Common myeloid progenitor, CD34-positive (primary cell): ENCODE results near the gene PUM1. TPM values are rescaled to one million over a fixed set of nuclear protein-coding genes. Genes with fewer than 3 reads are reported as not detected.

Experiments used
- CTCF ChIA-PET: fragments of 350-600 bp; sonication (Branson Sonifier 250); formaldehyde crosslinking; loops from one replicate; lab custom pipeline; 2021; ENCODE audit warnings: antibody characterized with exemption; lab: Charles Lee
- POLR2A ChIA-PET: fragments of 350-600 bp; sonication (Branson Sonifier 250); formaldehyde crosslinking; loops from one replicate; lab custom pipeline; 2021; ENCODE audit warnings: antibody characterized with exemption; lab: Charles Lee
- DNase-seq, 3 donors: peaks; one replicate each; pipeline versions ENCODE4 v3.0.0 to v3.0.0-alpha.2; 2013
- H3K27ac ChIP-seq, 2 experiments: 1 replicate in 1 of 2; 2 replicates in 1 of 2; pipeline ENCODE4 v1.7.0; 2013; ENCODE audit warnings: inconsistent platforms in 2 of 2, low read length in 2 of 2, mild to moderate bottlenecking in 2 of 2, low read depth in 1 of 2, moderate library complexity in 1 of 2; ENCODE audit not compliant: severe bottlenecking in 2 of 2, insufficient read depth in 1 of 2, poor library complexity in 1 of 2
- H3K27me3 ChIP-seq, 5 experiments: replicated peaks in 2 of 5; 1 replicate in 3 of 5; 2 replicates in 2 of 5; pipeline versions ENCODE4 v1.6.1 to v1.7.0; 2013; ENCODE audit warnings: low read length in 4 of 5, mild to moderate bottlenecking in 2 of 5, moderate library complexity in 2 of 5, inconsistent platforms in 1 of 5; ENCODE audit not compliant: insufficient read depth in 5 of 5, control insufficient read depth in 4 of 5
- H3K36me3 ChIP-seq, 4 experiments: 1 replicate in 2 of 4; 2 replicates in 2 of 4; pipeline versions ENCODE4 v1.6.1 to v1.7.0; 2013; ENCODE audit warnings: low read length in 3 of 4, control low read depth in 1 of 4, mild to moderate bottlenecking in 1 of 4; ENCODE audit not compliant: control insufficient read depth in 4 of 4, insufficient read depth in 4 of 4
- H3K4me1 ChIP-seq, 4 experiments: 1 replicate in 3 of 4; 2 replicates in 1 of 4; pipeline versions ENCODE4 v1.6.1 to v1.7.1; 2013; ENCODE audit warnings: low read length in 3 of 4, mild to moderate bottlenecking in 3 of 4, control low read depth in 1 of 4, inconsistent platforms in 1 of 4, moderate library complexity in 1 of 4; ENCODE audit not compliant: control insufficient read depth in 4 of 4, insufficient read depth in 4 of 4; ENCODE audit errors: control extremely low read depth in 1 of 4
- H3K4me3 ChIP-seq, 7 experiments: 1 replicate in 4 of 7; 2 replicates in 3 of 7; pipeline versions ENCODE4 v1.5.1 to v1.7.0; 2013; ENCODE audit warnings: mild to moderate bottlenecking in 7 of 7, low read length in 6 of 7, moderate library complexity in 6 of 7, inconsistent platforms in 2 of 7, low read depth in 2 of 7, control low read depth in 1 of 7; ENCODE audit not compliant: insufficient read depth in 4 of 7, control insufficient read depth in 1 of 7; ENCODE audit errors: extremely low read depth in 1 of 7
- H3K9me3 ChIP-seq, 5 experiments: 1 replicate in 4 of 5; 2 replicates in 1 of 5; pipeline versions ENCODE4 v1.6.1 to v1.7.1; 2013; ENCODE audit warnings: low read length in 4 of 5, mild to moderate bottlenecking in 2 of 5, inconsistent platforms in 1 of 5, low read depth in 1 of 5, moderate library complexity in 1 of 5; ENCODE audit not compliant: control insufficient read depth in 4 of 5, insufficient read depth in 2 of 5; ENCODE audit errors: control extremely low read depth in 1 of 5
- WGBS: methylation state at CpG from one replicate; pipeline ENCODE4 v1.1.5; 2013; ENCODE audit not compliant: insufficient coverage; 5-methylcytosine and 5-hydroxymethylcytosine counted together
- polyA plus RNA-seq: library from polyadenylated mRNA; unstranded; fragments of 120-200 nt; gene quantifications from one replicate; pipeline ENCODE4 v1.2.1, GENCODE V29; 2013

Gene PUM1, protein sequence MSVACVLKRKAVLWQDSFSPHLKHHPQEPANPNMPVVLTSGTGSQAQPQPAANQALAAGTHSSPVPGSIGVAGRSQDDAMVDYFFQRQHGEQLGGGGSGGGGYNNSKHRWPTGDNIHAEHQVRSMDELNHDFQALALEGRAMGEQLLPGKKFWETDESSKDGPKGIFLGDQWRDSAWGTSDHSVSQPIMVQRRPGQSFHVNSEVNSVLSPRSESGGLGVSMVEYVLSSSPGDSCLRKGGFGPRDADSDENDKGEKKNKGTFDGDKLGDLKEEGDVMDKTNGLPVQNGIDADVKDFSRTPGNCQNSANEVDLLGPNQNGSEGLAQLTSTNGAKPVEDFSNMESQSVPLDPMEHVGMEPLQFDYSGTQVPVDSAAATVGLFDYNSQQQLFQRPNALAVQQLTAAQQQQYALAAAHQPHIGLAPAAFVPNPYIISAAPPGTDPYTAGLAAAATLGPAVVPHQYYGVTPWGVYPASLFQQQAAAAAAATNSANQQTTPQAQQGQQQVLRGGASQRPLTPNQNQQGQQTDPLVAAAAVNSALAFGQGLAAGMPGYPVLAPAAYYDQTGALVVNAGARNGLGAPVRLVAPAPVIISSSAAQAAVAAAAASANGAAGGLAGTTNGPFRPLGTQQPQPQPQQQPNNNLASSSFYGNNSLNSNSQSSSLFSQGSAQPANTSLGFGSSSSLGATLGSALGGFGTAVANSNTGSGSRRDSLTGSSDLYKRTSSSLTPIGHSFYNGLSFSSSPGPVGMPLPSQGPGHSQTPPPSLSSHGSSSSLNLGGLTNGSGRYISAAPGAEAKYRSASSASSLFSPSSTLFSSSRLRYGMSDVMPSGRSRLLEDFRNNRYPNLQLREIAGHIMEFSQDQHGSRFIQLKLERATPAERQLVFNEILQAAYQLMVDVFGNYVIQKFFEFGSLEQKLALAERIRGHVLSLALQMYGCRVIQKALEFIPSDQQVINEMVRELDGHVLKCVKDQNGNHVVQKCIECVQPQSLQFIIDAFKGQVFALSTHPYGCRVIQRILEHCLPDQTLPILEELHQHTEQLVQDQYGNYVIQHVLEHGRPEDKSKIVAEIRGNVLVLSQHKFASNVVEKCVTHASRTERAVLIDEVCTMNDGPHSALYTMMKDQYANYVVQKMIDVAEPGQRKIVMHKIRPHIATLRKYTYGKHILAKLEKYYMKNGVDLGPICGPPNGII
- polyA plus RNA-seq, result 45.3 TPM

- Histone ChIP-seq H3K4me1 (peaks cover 7 to 24% (median 18%) of the 10 kb centered on the region in 4 experiments), H3K27ac (peak within 1 kb of the TSS; percentile 98 to 99), H3K4me3 (peak within 1 kb of the TSS; percentile 47 to 100 (median 96)), H3K36me3 (no peaks in the 10 kb centered on the region), H3K9me3 (no peaks in the 10 kb centered on the region), H3K27me3 (no peaks in the 10 kb centered on the region)
- CTCF ChIA-PET, result interaction anchor here (0.7 to 1.2 kb wide), 3 partner anchors 12 to 40 kb away, joined by 3 to 5 read pairs (median 3); no protein-coding TSS in a partner anchor
- WGBS, result under 1% methylated on average over 63 of the region's 72 CpGs
- POLR2A ChIA-PET, result interaction anchor here (1.0 kb wide), 1 partner anchor 347 kb away, joined by 3 read pairs; no protein-coding TSS in a partner anchor
- peak; percentile 98 to 99 (median 99) for DNase-seq
Observed at GRCh38 chr1:31065310-31066217, at the start of gene PUM1. TSS of gene PUM1 (minus strand) at chr1:31065717. CDS start at chr1:31059566, 6,151 bp downstream.

DNA sequence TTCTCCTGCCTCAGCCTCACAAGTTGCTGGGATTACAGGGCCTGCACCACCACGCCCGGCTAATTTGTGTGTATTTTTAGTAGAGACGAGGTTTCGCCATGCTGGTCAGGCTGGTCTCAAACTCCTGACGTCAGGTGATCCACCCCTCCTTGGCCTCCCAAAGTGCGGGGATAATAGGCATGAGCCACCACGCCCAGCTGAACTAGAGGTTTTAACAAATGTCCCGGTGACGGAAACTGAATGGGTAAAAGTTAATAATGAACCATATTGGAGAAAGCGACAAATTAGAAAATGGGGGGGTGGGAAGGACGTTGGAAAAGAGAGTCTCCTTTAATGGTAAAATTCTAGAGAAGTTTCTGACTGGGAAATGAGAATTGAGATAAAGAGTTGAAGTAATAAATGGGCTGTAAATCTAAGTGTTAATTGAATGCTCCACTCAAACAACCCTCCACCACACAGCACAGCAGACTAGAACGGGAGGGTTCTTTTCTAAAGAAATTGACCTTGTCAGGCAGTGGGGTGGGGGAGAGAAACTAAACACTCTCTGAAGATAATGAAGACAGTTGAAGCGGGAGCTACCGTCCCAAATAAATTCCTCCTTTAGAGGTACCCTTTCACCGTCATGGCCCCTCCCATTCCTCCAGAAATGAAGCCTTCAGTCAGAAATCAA is 46.9 kb upstream of the PUM1 start:
- Histone ChIP-seq H3K4me3 (no peak overlapping the region), H3K9me3 (no peaks in the 10 kb centered on the region), H3K27me3 (no peaks in the 10 kb centered on the region), H3K4me1 (no peaks in the 10 kb centered on the region), H3K27ac (no peak overlapping the region), H3K36me3 (no peaks in the 10 kb centered on the region)
- CTCF ChIA-PET, result interaction anchor here (0.7 kb wide), 1 partner anchor 15 kb away, joined by 3 read pairs; no protein-coding TSS in a partner anchor
- 94% methylated on average over 12 of the region's 15 CpGs for WGBS
- POLR2A ChIA-PET, result no interaction called here
- no peak for DNase-seq

- no peak for DNase-seq
- ChIA-PET POLR2A (no interaction called here), CTCF (interaction anchor here (0.7 kb wide), 1 partner anchor 16 kb away, joined by 3 read pairs; no protein-coding TSS in a partner anchor)
- no peak overlapping the region for H3K27ac ChIP-seq
- H3K36me3 ChIP-seq, result no peaks in the 10 kb centered on the region
- H3K4me1 ChIP-seq, result no peaks in the 10 kb centered on the region
- no peaks in the 10 kb centered on the region for H3K27me3 ChIP-seq
- no peaks in the 10 kb centered on the region for H3K9me3 ChIP-seq
- H3K4me3 ChIP-seq, result no peak overlapping the region
- WGBS, result 89% methylated on average over 7 of the region's 8 CpGs
Observed at GRCh38 chr1:31111290-31111951, 45.9 kb upstream of the PUM1 start.

DNA sequence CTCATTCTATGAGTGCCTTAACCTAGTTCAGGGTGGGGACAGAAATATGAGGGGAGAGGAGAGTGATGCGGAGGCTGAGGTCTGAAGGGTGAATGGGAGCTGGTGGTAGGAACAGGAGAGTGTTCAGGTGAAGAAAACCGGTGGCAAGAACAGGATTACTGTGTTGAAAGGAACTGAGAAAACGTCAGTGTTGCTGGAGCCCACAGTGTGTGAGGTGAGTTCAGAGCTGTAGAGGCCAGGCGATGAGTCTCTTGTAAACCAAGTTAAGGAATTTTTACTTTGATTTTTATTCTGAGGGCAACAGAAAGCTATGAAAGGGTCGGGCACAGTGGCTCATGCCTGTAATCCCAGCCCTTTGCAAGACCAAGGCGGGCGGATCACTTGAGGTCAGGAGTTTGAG is 45.3 kb upstream of the PUM1 start:
- H3K36me3 ChIP-seq, result no peaks in the 10 kb centered on the region
- DNase-seq, result no peak
- H3K27me3 ChIP-seq, result no peaks in the 10 kb centered on the region
- POLR2A ChIA-PET, result no interaction called here
- 96% methylated on average over 6 of the region's 7 CpGs for WGBS
- no peaks in the 10 kb centered on the region for H3K9me3 ChIP-seq
- CTCF ChIA-PET, result no interaction called here
- H3K4me3 ChIP-seq, result no peak overlapping the region
- H3K4me1 ChIP-seq, result no peaks in the 10 kb centered on the region
- H3K27ac ChIP-seq, result no peak overlapping the region

- no peak overlapping the region for H3K4me3 ChIP-seq
- no peaks in the 10 kb centered on the region for H3K27me3 ChIP-seq
- ChIA-PET CTCF (interaction anchor here (0.7 kb wide), 1 partner anchor 1979 kb away, joined by 3 read pairs; no protein-coding TSS in a partner anchor), POLR2A (no interaction called here)
- no peaks in the 10 kb centered on the region for H3K9me3 ChIP-seq
- WGBS, result 97% methylated on average over 5 of the region's 5 CpGs
- H3K4me1 ChIP-seq, result no peaks in the 10 kb centered on the region
- no peaks in the 10 kb centered on the region for H3K36me3 ChIP-seq
- DNase-seq, result no peak
- no peak overlapping the region for H3K27ac ChIP-seq
Observed at GRCh38 chr1:31108861-31109260, 43.3 kb upstream of the PUM1 start.
